ENCODE data around the gene THSD7A.

THSD7A gene

DNA sequence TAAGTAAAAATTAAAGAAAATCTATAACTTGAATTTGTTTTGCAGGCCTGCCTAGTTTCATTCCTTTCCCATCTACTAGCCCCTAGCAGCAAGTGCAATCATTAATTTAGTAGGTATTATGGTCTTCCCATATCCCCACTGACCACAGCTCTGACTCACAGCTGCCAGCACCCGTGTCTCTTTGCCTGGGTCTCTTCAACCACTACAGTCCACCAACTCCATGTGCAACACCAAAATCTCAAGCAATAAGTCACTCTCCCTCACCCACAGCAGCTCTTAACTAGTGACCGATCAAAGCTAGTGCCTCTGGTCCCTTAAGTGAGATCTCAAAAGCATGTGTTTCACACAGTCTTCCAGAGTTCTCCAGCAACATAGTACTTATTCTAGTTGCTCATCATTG is 26.0 kb upstream of the THSD7A start:
- H3K4me3 ChIP-seq (ENCODE audit: low read depth, low read length) = no peak overlapping the region
- no peak for DNase-seq
- no peaks in the 10 kb centered on the region for H3K36me3 ChIP-seq
- TF ChIP-seq, protein P1, sequence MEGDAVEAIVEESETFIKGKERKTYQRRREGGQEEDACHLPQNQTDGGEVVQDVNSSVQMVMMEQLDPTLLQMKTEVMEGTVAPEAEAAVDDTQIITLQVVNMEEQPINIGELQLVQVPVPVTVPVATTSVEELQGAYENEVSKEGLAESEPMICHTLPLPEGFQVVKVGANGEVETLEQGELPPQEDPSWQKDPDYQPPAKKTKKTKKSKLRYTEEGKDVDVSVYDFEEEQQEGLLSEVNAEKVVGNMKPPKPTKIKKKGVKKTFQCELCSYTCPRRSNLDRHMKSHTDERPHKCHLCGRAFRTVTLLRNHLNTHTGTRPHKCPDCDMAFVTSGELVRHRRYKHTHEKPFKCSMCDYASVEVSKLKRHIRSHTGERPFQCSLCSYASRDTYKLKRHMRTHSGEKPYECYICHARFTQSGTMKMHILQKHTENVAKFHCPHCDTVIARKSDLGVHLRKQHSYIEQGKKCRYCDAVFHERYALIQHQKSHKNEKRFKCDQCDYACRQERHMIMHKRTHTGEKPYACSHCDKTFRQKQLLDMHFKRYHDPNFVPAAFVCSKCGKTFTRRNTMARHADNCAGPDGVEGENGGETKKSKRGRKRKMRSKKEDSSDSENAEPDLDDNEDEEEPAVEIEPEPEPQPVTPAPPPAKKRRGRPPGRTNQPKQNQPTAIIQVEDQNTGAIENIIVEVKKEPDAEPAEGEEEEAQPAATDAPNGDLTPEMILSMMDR (IDR thresholded peaks at IDR 0.05; ENCODE audit: low read depth, low read length) = no peak
- no peaks in the 10 kb centered on the region for H3K27me3 ChIP-seq (ENCODE audit: insufficient read depth, low read depth, severe bottlenecking)
- H3K27ac ChIP-seq = no peak overlapping the region
- H3K9me3 ChIP-seq (ENCODE audit: severe bottlenecking) = no peaks in the 10 kb centered on the region

DNA sequence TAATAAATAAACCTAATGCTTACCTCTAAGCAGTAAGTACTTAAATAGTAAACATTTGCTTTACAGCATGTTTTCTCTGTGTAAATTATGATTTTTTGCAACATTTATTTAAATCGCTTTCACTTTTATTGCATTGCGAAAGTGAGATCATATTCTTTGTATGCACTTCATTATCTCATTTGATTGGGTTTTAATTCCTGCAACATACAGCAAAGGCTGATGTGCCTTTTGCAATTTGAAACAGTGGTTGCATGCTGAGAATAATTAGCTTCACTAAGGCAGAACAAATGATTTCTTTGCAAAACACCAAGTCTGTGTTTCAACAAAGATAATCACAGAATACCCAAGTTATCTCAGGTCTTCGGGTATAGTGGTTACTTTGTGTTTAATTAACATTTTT is 16.3 kb upstream of the THSD7A start:
- H3K9me3 ChIP-seq (ENCODE audit: severe bottlenecking) = no peaks in the 10 kb centered on the region
- H3K36me3 ChIP-seq = no peaks in the 10 kb centered on the region
- no peak overlapping the region for H3K27ac ChIP-seq
- no peak for DNase-seq
- TF ChIP-seq, protein P1 (IDR thresholded peaks at IDR 0.05; ENCODE audit: low read depth, low read length) = no peak
- H3K27me3 ChIP-seq (ENCODE audit: insufficient read depth, low read depth, severe bottlenecking) = no peaks in the 10 kb centered on the region
- H3K4me3 ChIP-seq (ENCODE audit: low read depth, low read length) = no peak overlapping the region

DNA sequence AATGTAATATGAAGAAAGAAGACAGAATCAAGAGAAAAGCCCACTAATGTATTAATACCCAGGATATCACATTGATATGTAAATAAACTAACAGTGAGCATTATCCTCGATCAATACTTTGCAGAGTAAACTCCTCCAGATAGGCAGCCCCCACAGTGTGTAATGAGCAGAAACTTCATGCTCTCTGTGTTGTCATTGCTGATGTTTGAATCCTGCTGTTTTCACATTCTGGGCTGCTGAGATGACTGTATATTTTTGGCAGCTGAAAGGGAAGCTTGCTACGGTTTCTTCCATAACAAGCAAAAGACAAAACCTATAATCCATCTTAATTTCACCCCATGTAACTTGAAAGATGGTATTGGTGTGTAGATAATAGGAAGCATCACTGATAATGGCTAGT is 15.3 kb upstream of the THSD7A start:
- no peak for DNase-seq
- Histone ChIP-seq H3K27ac (no peak overlapping the region), H3K36me3 (no peaks in the 10 kb centered on the region), H3K9me3 (ENCODE audit: severe bottlenecking) (no peaks in the 10 kb centered on the region), H3K4me3 (ENCODE audit: low read depth, low read length) (no peak overlapping the region), H3K27me3 (ENCODE audit: insufficient read depth, low read depth, severe bottlenecking) (no peaks in the 10 kb centered on the region)
- TF ChIP-seq, protein P1 (IDR thresholded peaks at IDR 0.05; ENCODE audit: low read depth, low read length) = no peak

DNA sequence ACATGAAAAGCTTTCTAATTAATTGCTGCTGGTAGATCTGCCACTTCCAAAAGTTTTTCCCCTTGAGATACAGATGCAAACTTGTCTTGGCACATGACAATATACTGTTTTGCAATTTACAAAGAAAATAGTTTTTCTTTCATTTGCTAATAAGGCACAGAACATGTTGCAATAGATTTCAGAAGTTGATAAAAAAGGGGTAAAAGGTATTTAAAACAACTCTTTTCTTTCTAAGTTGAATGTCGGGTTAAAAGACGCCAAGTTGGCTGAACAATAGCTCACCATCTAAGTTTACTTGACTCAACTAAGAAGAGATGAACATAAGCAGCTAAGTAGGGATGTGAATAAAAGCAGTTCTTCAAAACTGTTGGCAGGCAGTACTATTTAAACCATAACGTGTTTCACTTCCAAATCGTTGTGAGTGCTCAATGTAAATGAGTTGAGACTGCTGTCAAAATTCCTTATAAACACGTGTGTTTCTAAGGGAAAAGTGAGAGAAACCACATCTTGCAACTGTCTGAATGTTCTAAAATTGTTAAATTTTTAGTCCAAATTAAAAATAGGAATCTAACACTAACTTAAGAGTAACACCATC is 14.5 kb upstream of the THSD7A start:
- no peaks in the 10 kb centered on the region for H3K9me3 ChIP-seq (ENCODE audit: severe bottlenecking)
- H3K27ac ChIP-seq = no peak overlapping the region
- TF ChIP-seq, protein P1 (IDR thresholded peaks at IDR 0.05; ENCODE audit: low read depth, low read length) = no peak
- DNase-seq = no peak
- no peaks in the 10 kb centered on the region for H3K36me3 ChIP-seq
- no peak overlapping the region for H3K4me3 ChIP-seq (ENCODE audit: low read depth, low read length)
- no peaks in the 10 kb centered on the region for H3K27me3 ChIP-seq (ENCODE audit: insufficient read depth, low read depth, severe bottlenecking)

DNA sequence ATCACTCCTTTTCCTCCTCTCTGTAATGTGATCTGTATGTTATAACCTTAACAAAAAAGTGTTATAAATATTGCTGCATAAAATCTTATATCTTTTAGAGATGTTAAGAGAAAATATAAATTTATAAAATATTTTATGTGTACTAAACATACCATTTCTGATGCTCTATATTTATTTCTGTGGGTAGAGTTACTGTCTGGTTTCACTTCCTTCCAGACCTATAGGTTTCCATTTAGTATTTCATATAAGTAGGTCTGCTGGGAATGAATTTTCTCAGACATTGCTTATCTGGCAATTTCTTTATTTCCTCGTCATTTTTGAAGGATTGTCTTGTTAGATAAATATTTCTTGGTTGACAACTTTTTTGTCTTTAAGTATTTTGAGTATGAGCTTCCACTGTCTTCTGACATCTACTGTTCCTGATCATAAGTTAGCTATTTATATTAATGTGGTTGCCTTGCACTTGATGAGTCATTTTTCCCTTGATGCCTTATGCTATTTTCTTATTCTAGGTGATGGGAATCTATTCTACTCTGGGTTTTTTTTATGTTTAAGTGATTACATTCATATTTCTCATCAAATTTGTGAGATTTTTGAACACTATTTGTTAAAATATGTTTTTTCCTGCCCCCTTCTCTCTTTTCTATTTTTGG is 11.2 kb upstream of the THSD7A start:
- Histone ChIP-seq H3K36me3 (no peaks in the 10 kb centered on the region), H3K4me3 (ENCODE audit: low read depth, low read length) (no peak overlapping the region), H3K9me3 (ENCODE audit: severe bottlenecking) (no peaks in the 10 kb centered on the region), H3K27ac (no peak overlapping the region), H3K27me3 (ENCODE audit: insufficient read depth, low read depth, severe bottlenecking) (no peaks in the 10 kb centered on the region)
- TF ChIP-seq, protein P1 (IDR thresholded peaks at IDR 0.05; ENCODE audit: low read depth, low read length) = no peak
- no peak for DNase-seq

DNA sequence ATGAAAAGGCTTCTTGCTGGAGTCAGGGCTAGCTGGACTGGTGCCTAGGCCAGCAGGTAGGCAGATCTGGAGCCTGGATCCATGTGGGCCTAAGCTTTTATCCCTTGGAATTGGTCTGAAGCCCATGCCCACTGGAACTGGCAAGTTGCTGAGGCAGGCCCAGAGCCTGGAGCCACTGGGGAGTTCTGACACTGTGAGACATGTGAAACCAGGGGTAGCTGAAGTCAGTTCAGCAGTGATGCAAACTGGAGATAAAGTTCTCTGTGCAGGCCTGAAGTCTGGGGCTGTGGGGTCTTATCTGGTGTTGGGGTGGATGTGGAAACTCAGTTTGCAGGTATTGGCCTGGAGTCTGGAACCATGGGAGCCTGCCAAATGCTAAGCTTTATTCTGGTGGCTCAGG is 9.7 kb upstream of the THSD7A start:
- no peak overlapping the region for H3K27ac ChIP-seq
- no peaks in the 10 kb centered on the region for H3K36me3 ChIP-seq
- no peaks in the 10 kb centered on the region for H3K9me3 ChIP-seq (ENCODE audit: severe bottlenecking)
- H3K27me3 ChIP-seq (ENCODE audit: insufficient read depth, low read depth, severe bottlenecking) = no peaks in the 10 kb centered on the region
- no peak for DNase-seq
- TF ChIP-seq, protein P1 (IDR thresholded peaks at IDR 0.05; ENCODE audit: low read depth, low read length) = no peak
- no peak overlapping the region for H3K4me3 ChIP-seq (ENCODE audit: low read depth, low read length)

All from WERI-Rb-1 (cell line).